CD14-positive monocyte (primary cell): ENCODE data around the gene ATXN3. TPM values are rescaled to one million over a fixed set of nuclear protein-coding genes. Genes with fewer than 3 reads are reported as not detected.

Source experiments
- DNase-seq, 3 donors: peaks; one replicate each; pipeline ENCODE4 v3.0.0-alpha.2; 2011 to 2022
- H2AFZ ChIP-seq: 2 replicates; pipeline ENCODE4 v1.6.0; 2012; ENCODE audit warnings: mild to moderate bottlenecking, low read depth, low read length, inconsistent platforms; ENCODE audit not compliant: insufficient read depth, poor library complexity, severe bottlenecking
- H3K27ac ChIP-seq, 2 donors: 1 replicate in 1 of 2; 2 replicates in 1 of 2; pipeline ENCODE4 v1.5.1; 2012 to 2013; ENCODE audit warnings: low read length in 2 of 2, control low read depth in 1 of 2, inconsistent platforms in 1 of 2, low read depth in 1 of 2, mild to moderate bottlenecking in 1 of 2
- H3K27me3 ChIP-seq, 2 donors: one replicate each; pipeline versions ENCODE4 v1.6.0 to v1.6.1; 2011 to 2013; ENCODE audit warnings: low read length in 2 of 2; ENCODE audit not compliant: control insufficient read depth in 2 of 2, insufficient read depth in 2 of 2
- H3K36me3 ChIP-seq, 2 donors: replicated peaks in 1 of 2; 1 replicate in 1 of 2; 2 replicates in 1 of 2; pipeline versions ENCODE4 v1.5.1 to v1.6.1; 2012 to 2013; ENCODE audit warnings: low read length in 2 of 2, control low read depth in 1 of 2, inconsistent platforms in 1 of 2, mild to moderate bottlenecking in 1 of 2; ENCODE audit not compliant: insufficient read depth in 2 of 2, control insufficient read depth in 1 of 2
- H3K4me1 ChIP-seq, 2 donors: 1 replicate in 1 of 2; 2 replicates in 1 of 2; pipeline versions ENCODE4 v1.5.1 to v1.6.1; 2012 to 2013; ENCODE audit warnings: low read length in 2 of 2, control low read depth in 1 of 2, inconsistent platforms in 1 of 2, mild to moderate bottlenecking in 1 of 2, moderate library complexity in 1 of 2; ENCODE audit not compliant: insufficient read depth in 2 of 2, control insufficient read depth in 1 of 2
- H3K4me2 ChIP-seq: replicated peaks from 2 replicates; pipeline ENCODE3; 2012; ENCODE audit warnings: low read length, moderate library complexity, mild to moderate bottlenecking; ENCODE audit not compliant: poor library complexity, severe bottlenecking; ENCODE audit errors: extremely low read depth
- H3K4me3 ChIP-seq, 3 experiments: fragments of 200-600 bp in 1 of 3; sonication (generic) in 1 of 3; replicated peaks in 1 of 3; 1 replicate in 2 of 3; 2 replicates in 1 of 3; pipeline ENCODE4 v1.5.1; 2011 to 2013; ENCODE audit warnings: low read length in 3 of 3, mild to moderate bottlenecking in 3 of 3, control low read depth in 2 of 3, low read depth in 2 of 3, inconsistent platforms in 1 of 3, moderate library complexity in 1 of 3
- H3K79me2 ChIP-seq: 2 replicates; pipeline ENCODE4 v1.6.0; 2012; ENCODE audit warnings: mild to moderate bottlenecking, control low read depth, inconsistent platforms, low read length, moderate library complexity; ENCODE audit not compliant: insufficient read depth
- H3K9ac ChIP-seq: 2 replicates; pipeline ENCODE4 v1.6.0; 2017; ENCODE audit warnings: low read length, mild to moderate bottlenecking; ENCODE audit not compliant: insufficient read depth, poor library complexity, severe bottlenecking
- H3K9me3 ChIP-seq, 2 donors: replicated peaks in 1 of 2; 1 replicate in 1 of 2; 2 replicates in 1 of 2; pipeline versions ENCODE4 v1.5.1 to v1.6.1; 2012 to 2013; ENCODE audit warnings: low read length in 2 of 2, control low read depth in 1 of 2; ENCODE audit not compliant: control insufficient read depth in 1 of 2, insufficient read depth in 1 of 2
- H4K20me1 ChIP-seq: 2 replicates; pipeline ENCODE4 v1.6.0; 2012; ENCODE audit warnings: mild to moderate bottlenecking, low read length, control low read depth, moderate library complexity; ENCODE audit not compliant: insufficient read depth
- H3K27ac Mint-ChIP-seq, 7 donors: one replicate each; pipeline ENCODE4 v1.8.0; 2020; ENCODE audit warnings: mild to moderate bottlenecking in 7 of 7, mixed read lengths in 7 of 7, moderate library complexity in 6 of 7, inconsistent platforms in 2 of 7
- H3K27me3 Mint-ChIP-seq, 3 donors: one replicate each; pipeline ENCODE4 v1.8.0; 2021 to 2022; ENCODE audit warnings: low read depth in 3 of 3, mild to moderate bottlenecking in 3 of 3, mixed read lengths in 3 of 3, moderate library complexity in 3 of 3, inconsistent platforms in 1 of 3
- H3K36me3 Mint-ChIP-seq, 2 donors: one replicate each; pipeline ENCODE4 v1.8.0; 2020; ENCODE audit warnings: mixed read lengths in 2 of 2, inconsistent platforms in 1 of 2, mild to moderate bottlenecking in 1 of 2
- H3K4me1 Mint-ChIP-seq: one replicate; pipeline ENCODE4 v1.8.0; 2020; ENCODE audit warnings: mild to moderate bottlenecking, mixed read lengths
- H3K4me3 Mint-ChIP-seq, 2 donors: one replicate each; pipeline ENCODE4 v1.8.0; 2020; ENCODE audit warnings: mild to moderate bottlenecking in 2 of 2, mixed read lengths in 2 of 2, moderate library complexity in 1 of 2
- H3K9me3 Mint-ChIP-seq, 7 donors: one replicate each; pipeline ENCODE4 v1.8.0; 2020 to 2022; ENCODE audit warnings: mixed read lengths in 7 of 7, mild to moderate bottlenecking in 6 of 7, moderate library complexity in 6 of 7, inconsistent platforms in 2 of 7
- WGBS: methylation state at CpG from one replicate; pipeline ENCODE4 v1.1.5; 2013; ENCODE audit warnings: missing lambda C conversion rate; ENCODE audit not compliant: insufficient coverage; 5-methylcytosine and 5-hydroxymethylcytosine counted together
- intact Hi-C, 2 donors: fragments of 100-400 bp; cut with micrococcal nuclease; formaldehyde crosslinking; loops; one replicate each; pipeline versions ENCODE4 v1.15.0 to v1.15.1; 2023
- polyA plus RNA-seq, 3 donors: library from polyadenylated mRNA; depleted of rRNA in 1 of 3; unstranded in 2 of 3; stranded (reverse) in 1 of 3; fragments of 300-500 nt in 2 of 3; fragments of >200 nt in 1 of 3; fragmentation: Illumina TruSeq in 2 of 3; gene quantifications; 1 replicate in 2 of 3; 2 replicates in 1 of 3; pipeline ENCODE4 v1.2.3, GENCODE V29; 2012 to 2021
- TF ChIP-seq, protein P1 (sequence below): fragments of 200-600 bp; IDR thresholded peaks from one replicate; pipeline ENCODE4 v1.8.0; 2022; ENCODE audit warnings: antibody characterized with exemption, mild to moderate bottlenecking

The ATXN3 gene
- polyA plus RNA-seq, 3 donors, result 17.7 to 24.0 (median 18.5) TPM

DNA sequence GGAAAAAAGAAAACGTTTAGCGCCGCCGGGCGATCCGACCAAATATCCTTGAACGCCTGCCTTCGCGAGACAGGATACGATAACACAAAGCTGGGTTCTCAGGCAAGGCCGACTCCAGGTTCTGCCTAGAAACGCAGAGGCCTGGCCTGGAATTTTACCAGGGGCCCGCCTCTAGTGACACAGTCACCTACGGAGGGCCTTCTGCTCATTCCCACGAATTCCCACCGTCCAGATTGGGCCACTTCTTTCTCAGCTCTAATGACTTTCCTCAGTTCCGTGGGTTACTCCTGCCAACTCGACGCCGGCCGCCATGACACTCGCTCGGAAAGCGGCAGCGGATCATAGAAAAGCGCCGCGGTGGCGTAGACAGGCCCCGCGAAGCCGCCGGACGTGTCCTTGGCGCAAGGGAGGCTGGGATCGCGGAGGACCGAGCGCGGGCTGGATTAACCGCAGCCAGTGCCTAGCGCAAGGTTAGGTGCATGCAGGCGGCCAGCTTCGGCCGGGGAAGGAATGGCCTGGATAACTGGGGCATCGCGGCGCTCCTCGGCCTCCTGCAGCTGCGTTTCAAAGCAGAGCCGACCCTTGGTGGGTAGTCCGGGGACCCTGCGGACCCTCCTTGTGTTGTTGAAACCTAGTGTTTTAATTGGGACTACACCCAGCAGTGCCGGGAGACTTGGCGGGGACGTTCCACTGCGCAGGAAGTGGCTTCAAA is 66.5 kb downstream of the ATXN3 start, which contains the start of gene TRIP11:
Gene TRIP11, minus strand, starts transcription at position 341 of the 712 bp plus-strand sequence. CDS start 374 bp downstream, outside the sequence.
- Histone ChIP-seq H3K27me3 (no peaks in the 10 kb centered on the region), H3K4me3 (peak within 1 kb of the TSS; percentile 86 to 97 (median 87)), H3K79me2 (peaks cover 53% of the 10 kb centered on the region), H4K20me1 (peaks cover 7% of the 10 kb centered on the region), H3K36me3 (peaks cover 0 to 11% of the 10 kb centered on the region in 2 donors), H3K9ac (peak within 1 kb of the TSS; percentile 98), H2AFZ (peak within 1 kb of the TSS; percentile 94), H3K9me3 (no peaks in the 10 kb centered on the region), H3K4me1 (peaks cover 24 to 34% of the 10 kb centered on the region in 2 donors), H3K27ac (peak within 1 kb of the TSS; percentile 97 to 99), H3K4me2 (peak within 1 kb of the TSS; percentile 93)
- H3K4me1 Mint-ChIP-seq, result peaks cover 34% of the 10 kb centered on the region
- H3K4me3 Mint-ChIP-seq, result peak within 1 kb of the TSS; percentile 95 to 96
- intact Hi-C loops, result loop anchor here (2.0 to 5.0 kb wide), 2 partner anchors 67 kb away; partner anchors contain the start of gene ATXN3 (in 2 of the 2)
- peak within 1 kb of the TSS; percentile 92 to 99 (median 99) for H3K27ac Mint-ChIP-seq
- H3K9me3 Mint-ChIP-seq, result peaks cover 0 to 3% (median 0%) of the 10 kb centered on the region in 7 donors
- TF ChIP-seq, protein P1, sequence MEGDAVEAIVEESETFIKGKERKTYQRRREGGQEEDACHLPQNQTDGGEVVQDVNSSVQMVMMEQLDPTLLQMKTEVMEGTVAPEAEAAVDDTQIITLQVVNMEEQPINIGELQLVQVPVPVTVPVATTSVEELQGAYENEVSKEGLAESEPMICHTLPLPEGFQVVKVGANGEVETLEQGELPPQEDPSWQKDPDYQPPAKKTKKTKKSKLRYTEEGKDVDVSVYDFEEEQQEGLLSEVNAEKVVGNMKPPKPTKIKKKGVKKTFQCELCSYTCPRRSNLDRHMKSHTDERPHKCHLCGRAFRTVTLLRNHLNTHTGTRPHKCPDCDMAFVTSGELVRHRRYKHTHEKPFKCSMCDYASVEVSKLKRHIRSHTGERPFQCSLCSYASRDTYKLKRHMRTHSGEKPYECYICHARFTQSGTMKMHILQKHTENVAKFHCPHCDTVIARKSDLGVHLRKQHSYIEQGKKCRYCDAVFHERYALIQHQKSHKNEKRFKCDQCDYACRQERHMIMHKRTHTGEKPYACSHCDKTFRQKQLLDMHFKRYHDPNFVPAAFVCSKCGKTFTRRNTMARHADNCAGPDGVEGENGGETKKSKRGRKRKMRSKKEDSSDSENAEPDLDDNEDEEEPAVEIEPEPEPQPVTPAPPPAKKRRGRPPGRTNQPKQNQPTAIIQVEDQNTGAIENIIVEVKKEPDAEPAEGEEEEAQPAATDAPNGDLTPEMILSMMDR, result no peak
- WGBS, result under 1% methylated on average over 56 of the region's 57 CpGs
- DNase-seq, result peak; percentile 85 to 87 (median 85)
- no peaks in the 10 kb centered on the region for H3K27me3 Mint-ChIP-seq
- peaks cover 0 to 4% of the 10 kb centered on the region in 2 donors for H3K36me3 Mint-ChIP-seq

DNA sequence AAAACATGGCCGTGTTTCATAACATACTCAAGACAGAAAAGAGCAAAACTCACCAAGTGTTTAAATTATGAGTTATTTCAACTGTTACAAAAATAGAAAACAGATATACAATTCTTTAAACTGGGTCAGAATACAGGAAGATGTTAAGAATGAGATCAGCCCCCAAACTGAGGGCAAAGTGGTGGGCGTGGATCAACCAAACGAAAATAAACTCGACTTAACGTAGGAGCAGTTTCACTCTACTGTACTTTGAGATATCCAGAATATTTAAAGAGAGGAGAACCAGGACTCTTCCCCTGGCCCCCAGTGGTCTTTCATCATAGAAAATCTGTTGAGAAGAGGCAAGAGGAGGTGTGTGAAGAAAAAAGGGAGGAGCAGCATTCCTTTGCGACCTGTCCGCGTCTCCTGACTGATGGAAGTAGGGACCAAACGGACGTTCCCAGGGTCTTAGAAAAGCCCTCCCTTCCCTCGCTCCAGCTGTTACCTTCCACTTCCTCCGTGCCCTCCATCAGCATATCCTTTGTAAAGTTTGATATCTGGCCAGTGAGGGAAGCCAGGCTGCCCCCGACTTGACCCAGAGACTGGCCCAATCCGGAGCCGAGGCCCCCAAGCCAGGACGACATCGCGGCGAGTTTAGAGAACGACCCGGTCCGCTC is 67.2 kb downstream of the ATXN3 start:
- peak overlapping the region; percentile 94 for H2AFZ ChIP-seq
- H3K9ac ChIP-seq, result peak overlapping the region; percentile 98
- H3K27ac ChIP-seq, result peak overlapping the region; percentile 97 to 99
- H3K4me2 ChIP-seq, result peak overlapping the region; percentile 93
- TF ChIP-seq, protein P1, result no peak
- peaks cover 0 to 15% of the 10 kb centered on the region in 2 donors for H3K36me3 ChIP-seq
- H3K27me3 ChIP-seq, result no peaks in the 10 kb centered on the region
- peaks cover 14% of the 10 kb centered on the region for H4K20me1 ChIP-seq
- Mint-ChIP-seq H3K27ac (peak overlapping the region; percentile 92 to 99 (median 99)), H3K4me1 (peaks cover 34% of the 10 kb centered on the region), H3K9me3 (peaks cover 0 to 3% (median 0%) of the 10 kb centered on the region in 7 donors), H3K36me3 (peaks cover 0 to 4% of the 10 kb centered on the region in 2 donors), H3K4me3 (peak overlapping the region; percentile 95 to 96), H3K27me3 (no peaks in the 10 kb centered on the region)
- peak overlapping the region; percentile 86 to 97 (median 87) for H3K4me3 ChIP-seq
- no peaks in the 10 kb centered on the region for H3K9me3 ChIP-seq
- peak in 1 of 3 donors; percentile 24 for DNase-seq
- intact Hi-C loops, result no loop called here
- H3K4me1 ChIP-seq, result peaks cover 24 to 34% of the 10 kb centered on the region in 2 donors
- 0% methylated on average over 11 of the region's 22 CpGs for WGBS
- peaks cover 60% of the 10 kb centered on the region for H3K79me2 ChIP-seq
